Epithelial cell of umbilical artery (primary cell): ENCODE measurements around the gene CLTCL1. TPM values are rescaled to one million over a fixed set of nuclear protein-coding genes. Genes with fewer than 3 reads are reported as not detected.

Experiments used
- total RNA-seq: library from RNA; depleted of rRNA; stranded (reverse); fragments of >200 nt; gene quantifications from 2 replicates; pipeline ENCODE4 v1.2.3, GENCODE V29; 2014

The CLTCL1 gene
- total RNA-seq = 3.2 TPM in 2 replicates

GRCh38 chr22:19291580-19292457 is at the start of gene CLTCL1:
Gene CLTCL1 (minus strand): TSS chr22:19291719. CDS start chr22:19291641, 78 bp downstream.

GRCh38 chr22:19178657-19179496 is 112.6 kb downstream of the CLTCL1 start, which contains the start of gene SLC25A1:
Gene SLC25A1 (minus strand): TSS chr22:19178736. CDS start chr22:19178673, 63 bp downstream.

GRCh38 chr22:19149991-19150390 is 141.5 kb downstream of the CLTCL1 start, which contains the start of gene GSC2:
Gene GSC2 (minus strand): TSS chr22:19150292. CDS start chr22:19150283, 9 bp downstream.

GRCh38 chr22:19130959-19131684 is 160.4 kb downstream of the CLTCL1 start, which contains the start of gene TSSK2:
Gene TSSK2 (plus strand): TSS chr22:19131308. CDS start chr22:19131400, 92 bp downstream.

Other genes starting within 250 kb of the CLTCL1 start
- gene DGCR2, start 169.3 kb downstream of the CLTCL1 start, total RNA-seq = 34.2 and 35.4 TPM in 2 replicates
- not detected in 2 replicates for gene TSSK2, start 160.4 kb downstream of the CLTCL1 start, total RNA-seq
- 10.1 and 13.1 TPM in 2 replicates for gene ESS2, start 147.1 kb downstream of the CLTCL1 start, total RNA-seq
- not detected in 2 replicates for gene GSC2, start 141.4 kb downstream of the CLTCL1 start, total RNA-seq
- gene SLC25A1, start 113.0 kb downstream of the CLTCL1 start, total RNA-seq = 72.6 and 94.5 TPM in 2 replicates
- 15.3 and 23.3 TPM in 2 replicates for gene HIRA, start 140.0 kb upstream of the CLTCL1 start, total RNA-seq
- 32.7 and 40.3 TPM in 2 replicates for gene MRPL40, start 140.8 kb upstream of the CLTCL1 start, total RNA-seq
- gene C22orf39, start 156.0 kb upstream of the CLTCL1 start, total RNA-seq = 15.9 and 16.7 TPM in 2 replicates
- 120 and 122 TPM in 2 replicates for gene UFD1, start 187.5 kb upstream of the CLTCL1 start, total RNA-seq
- 35.1 and 55.8 TPM in 2 replicates for gene CDC45, start 188.2 kb upstream of the CLTCL1 start, total RNA-seq
- 569 and 1,366 TPM in 2 replicates for gene CLDN5, start 232.7 kb upstream of the CLTCL1 start, total RNA-seq